Measurements from ENCODE around the gene RPL28.

The RPL28 gene

GRCh38 chr19:55439052-55439451, 53.3 kb downstream of the RPL28 start:
- peaks cover 26% of the 10 kb centered on the region for H3K27me3 ChIP-seq (ENCODE audit: insufficient read depth, poor library complexity, severe bottlenecking)
- DNase-seq (ENCODE audit: low read depth in 1 of 2, low spot score in 1 of 2): no peak

GRCh38 chr19:55440411-55441105, 54.8 kb downstream of the RPL28 start:
- no peak for DNase-seq (ENCODE audit: low read depth in 1 of 2, low spot score in 1 of 2)
- no peak overlapping the region for H3K27ac ChIP-seq (replicated peaks)
- no peak overlapping the region for H3K4me3 ChIP-seq (replicated peaks; ENCODE audit: insufficient read depth, low read length)
- no peak for TF ChIP-seq REST (IDR thresholded peaks at IDR 0.05; ENCODE audit: insufficient replicate concordance, low read depth)
- TF ChIP-seq POLR2AphosphoS5 (IDR thresholded peaks at IDR 0.05; ENCODE audit: low read depth): no peak
- no peak for TF ChIP-seq CTCF (IDR thresholded peaks at IDR 0.05; ENCODE audit: insufficient read depth, low read length)
- no peak for TF ChIP-seq SPI1 (IDR thresholded peaks at IDR 0.05; ENCODE audit: borderline replicate concordance, low read depth)
- no peak for TF ChIP-seq GABPA (IDR thresholded peaks at IDR 0.05; ENCODE audit: low read depth)
- H3K27me3 ChIP-seq (ENCODE audit: insufficient read depth, poor library complexity, severe bottlenecking): peaks cover 34% of the 10 kb centered on the region

More at GRCh38 chr19:55439052-55439451, 53.3 kb downstream of the RPL28 start:
- no peak overlapping the region for H3K4me3 ChIP-seq (replicated peaks; ENCODE audit: insufficient read depth, low read length)
- no peak for TF ChIP-seq CTCF (IDR thresholded peaks at IDR 0.05; ENCODE audit: insufficient read depth, low read length)
- no peak for TF ChIP-seq GABPA (IDR thresholded peaks at IDR 0.05; ENCODE audit: low read depth)
- no peak for TF ChIP-seq REST (IDR thresholded peaks at IDR 0.05; ENCODE audit: insufficient replicate concordance, low read depth)
- TF ChIP-seq SPI1 (IDR thresholded peaks at IDR 0.05; ENCODE audit: borderline replicate concordance, low read depth): no peak
- TF ChIP-seq POLR2AphosphoS5 (IDR thresholded peaks at IDR 0.05; ENCODE audit: low read depth): no peak
- H3K27ac ChIP-seq (replicated peaks): no peak overlapping the region

- Histone ChIP-seq H3K27ac (replicated peaks) (no peak overlapping the region), H3K4me3 (replicated peaks; ENCODE audit: insufficient read depth, low read length) (no peak overlapping the region), H3K27me3 (ENCODE audit: insufficient read depth, poor library complexity, severe bottlenecking) (peaks cover 34% of the 10 kb centered on the region)
- DNase-seq (ENCODE audit: low read depth in 1 of 2, low spot score in 1 of 2): peak in 1 of 2 experiments; percentile 70
- TF ChIP-seq REST (IDR thresholded peaks at IDR 0.05; ENCODE audit: insufficient replicate concordance, low read depth) (peak; percentile 16), POLR2AphosphoS5 (IDR thresholded peaks at IDR 0.05; ENCODE audit: low read depth) (no peak), CTCF (IDR thresholded peaks at IDR 0.05; ENCODE audit: insufficient read depth, low read length) (no peak), SPI1 (IDR thresholded peaks at IDR 0.05; ENCODE audit: borderline replicate concordance, low read depth) (peak; percentile 88; the same call in 1 of the 2 replicates), GABPA (IDR thresholded peaks at IDR 0.05; ENCODE audit: low read depth) (no peak)
These were observed 55.6 kb downstream of the RPL28 start for GRCh38 chr19:55441319-55441691.
